ENCODE results near the gene ZNF831. TPM values are rescaled to one million over a fixed set of nuclear protein-coding genes. Genes with fewer than 3 reads are reported as not detected.

Gene ZNF831
- total RNA-seq, 6 experiments from 2014 or later = 0.04 to 0.25 (median 0.07) TPM

- no peaks in the 10 kb centered on the region for H3K27me3 ChIP-seq
- peak in 1 of 3 donors; percentile 47 for DNase-seq
- 43% methylated on average over 11 of the region's 11 CpGs for WGBS (ENCODE audit: insufficient coverage, low coverage, low lambda C conversion rate, missing lambda C conversion rate)
- ATAC-seq = peak in 1 of 4 donors; percentile 54
- no peaks in the 10 kb centered on the region for H3K36me3 ChIP-seq
- H3K4me1 ChIP-seq = no peaks in the 10 kb centered on the region
- no peak overlapping the region for H3K4me3 ChIP-seq
- intact Hi-C loops (cut with DNase I) = loop anchor here (5.0 to 10.0 kb wide), 2 partner anchors 140 to 228 kb away; no protein-coding TSS in a partner anchor
- H3K27ac ChIP-seq = no peak overlapping the region
- no peaks in the 10 kb centered on the region for H3K9me3 ChIP-seq
- TF ChIP-seq, protein P1, sequence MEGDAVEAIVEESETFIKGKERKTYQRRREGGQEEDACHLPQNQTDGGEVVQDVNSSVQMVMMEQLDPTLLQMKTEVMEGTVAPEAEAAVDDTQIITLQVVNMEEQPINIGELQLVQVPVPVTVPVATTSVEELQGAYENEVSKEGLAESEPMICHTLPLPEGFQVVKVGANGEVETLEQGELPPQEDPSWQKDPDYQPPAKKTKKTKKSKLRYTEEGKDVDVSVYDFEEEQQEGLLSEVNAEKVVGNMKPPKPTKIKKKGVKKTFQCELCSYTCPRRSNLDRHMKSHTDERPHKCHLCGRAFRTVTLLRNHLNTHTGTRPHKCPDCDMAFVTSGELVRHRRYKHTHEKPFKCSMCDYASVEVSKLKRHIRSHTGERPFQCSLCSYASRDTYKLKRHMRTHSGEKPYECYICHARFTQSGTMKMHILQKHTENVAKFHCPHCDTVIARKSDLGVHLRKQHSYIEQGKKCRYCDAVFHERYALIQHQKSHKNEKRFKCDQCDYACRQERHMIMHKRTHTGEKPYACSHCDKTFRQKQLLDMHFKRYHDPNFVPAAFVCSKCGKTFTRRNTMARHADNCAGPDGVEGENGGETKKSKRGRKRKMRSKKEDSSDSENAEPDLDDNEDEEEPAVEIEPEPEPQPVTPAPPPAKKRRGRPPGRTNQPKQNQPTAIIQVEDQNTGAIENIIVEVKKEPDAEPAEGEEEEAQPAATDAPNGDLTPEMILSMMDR (IDR thresholded peaks at IDR 0.05) = no peak
- no peak for TF ChIP-seq POLR2A (IDR thresholded peaks at IDR 0.05)
Observed at GRCh38 chr20:59214606-59215547, 51.3 kb downstream of the ZNF831 start.

GRCh38 chr20:59217173-59217572 lies 53.6 kb downstream of the ZNF831 start:
- ATAC-seq = no peak
- Histone ChIP-seq H3K4me1 (peaks cover 0 to 3% (median 0%) of the 10 kb centered on the region in 4 donors), H3K27me3 (peaks cover 0 to 10% of the 10 kb centered on the region in 2 donors), H3K36me3 (no peaks in the 10 kb centered on the region), H3K4me3 (no peak overlapping the region), H3K9me3 (no peaks in the 10 kb centered on the region), H3K27ac (no peak overlapping the region)
- TF ChIP-seq, protein P1 (IDR thresholded peaks at IDR 0.05) = no peak
- no peak for TF ChIP-seq POLR2A (IDR thresholded peaks at IDR 0.05)
- WGBS (ENCODE audit: insufficient coverage, low coverage, low lambda C conversion rate, missing lambda C conversion rate) = 33% methylated on average over 1 of the region's 1 CpG
- intact Hi-C loops (cut with DNase I) = loop anchor here (5.0 to 10.0 kb wide), 2 partner anchors 142 to 230 kb away; no protein-coding TSS in a partner anchor
- DNase-seq = no peak

DNA sequence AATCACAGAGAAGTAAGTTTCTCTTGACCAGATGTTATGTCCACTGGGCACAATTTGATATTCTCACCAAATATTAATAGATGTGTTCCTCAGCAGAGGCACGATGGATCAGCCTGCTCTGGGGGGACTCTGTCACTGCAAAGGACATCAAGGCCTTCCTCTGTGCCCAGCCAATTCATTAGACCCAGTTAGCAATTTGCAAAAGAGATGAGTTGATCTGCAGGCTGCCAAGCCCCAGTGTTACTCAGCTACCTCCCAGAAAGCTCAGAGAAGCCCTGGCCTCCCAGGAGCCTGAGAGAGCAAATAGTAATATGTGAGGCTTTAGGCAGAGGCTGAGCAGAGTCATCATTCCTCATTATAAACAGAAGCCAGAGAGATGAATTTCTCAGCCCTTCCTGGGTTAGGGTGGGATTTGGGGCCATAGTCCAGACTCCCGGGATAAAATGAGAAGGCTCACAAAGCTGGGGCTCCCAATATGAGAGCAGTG lies 54.2 kb downstream of the ZNF831 start:
- Histone ChIP-seq H3K27me3 (peaks cover 0 to 15% of the 10 kb centered on the region in 2 donors), H3K4me3 (no peak overlapping the region), H3K27ac (no peak overlapping the region), H3K4me1 (peaks cover 0 to 9% (median 0%) of the 10 kb centered on the region in 4 donors), H3K36me3 (no peaks in the 10 kb centered on the region), H3K9me3 (no peaks in the 10 kb centered on the region)
- ATAC-seq (no peak), DNase-seq (no peak)
- WGBS (ENCODE audit: insufficient coverage, low coverage, low lambda C conversion rate, missing lambda C conversion rate) = 62% methylated on average over 2 of the region's 2 CpGs
- TF ChIP-seq POLR2A (IDR thresholded peaks at IDR 0.05) = no peak
- TF ChIP-seq, protein P1 (IDR thresholded peaks at IDR 0.05) = no peak
- intact Hi-C loops (cut with DNase I) = loop anchor here (5.0 to 10.0 kb wide), 2 partner anchors 143 to 231 kb away; no protein-coding TSS in a partner anchor

DNA sequence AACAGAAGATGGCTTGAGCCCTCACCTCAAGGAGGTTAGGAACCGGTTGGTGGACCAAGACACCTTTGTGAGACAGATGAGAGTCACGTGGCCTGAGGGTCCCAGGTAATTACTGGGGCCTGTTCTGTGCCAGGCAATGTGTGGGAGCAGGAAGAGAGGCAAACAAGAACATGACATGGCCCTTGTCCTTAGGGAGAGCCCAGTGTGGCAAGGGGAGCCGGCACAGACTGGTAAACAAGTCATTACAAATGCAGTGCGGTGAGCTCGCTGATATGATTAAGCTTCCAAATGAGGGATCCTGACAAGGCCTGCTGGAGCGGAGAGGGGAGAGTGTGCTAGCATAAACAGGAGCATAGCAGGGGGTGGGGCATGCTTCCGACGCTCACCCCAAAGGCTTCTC lies 55.6 kb downstream of the ZNF831 start:
- DNase-seq = no peak
- Histone ChIP-seq H3K4me1 (peaks cover 0 to 12% (median 0%) of the 10 kb centered on the region in 4 donors), H3K27ac (no peak overlapping the region), H3K36me3 (no peaks in the 10 kb centered on the region), H3K4me3 (no peak overlapping the region), H3K9me3 (no peaks in the 10 kb centered on the region), H3K27me3 (peaks cover 0 to 18% of the 10 kb centered on the region in 2 donors)
- 60% methylated on average over 5 of the region's 8 CpGs for WGBS (ENCODE audit: insufficient coverage, low coverage, low lambda C conversion rate, missing lambda C conversion rate)
- intact Hi-C loops (cut with DNase I) = loop anchor here (5.0 to 10.0 kb wide), 2 partner anchors 144 to 232 kb away; no protein-coding TSS in a partner anchor
- TF ChIP-seq, protein P1 (IDR thresholded peaks at IDR 0.05) = no peak
- ATAC-seq = no peak
